Metanephros (tissue), 1 donor: ENCODE results near the gene NEUROD4. TPM values are rescaled to one million over a fixed set of nuclear protein-coding genes. Genes with fewer than 3 reads are reported as not detected.

ENCODE experiments used
- total RNA-seq: library from RNA; depleted of rRNA; stranded (reverse); fragments of >200 nt; gene quantifications from one replicate; pipeline ENCODE4 v1.2.3, GENCODE V29; 2014

NEUROD4 gene, protein sequence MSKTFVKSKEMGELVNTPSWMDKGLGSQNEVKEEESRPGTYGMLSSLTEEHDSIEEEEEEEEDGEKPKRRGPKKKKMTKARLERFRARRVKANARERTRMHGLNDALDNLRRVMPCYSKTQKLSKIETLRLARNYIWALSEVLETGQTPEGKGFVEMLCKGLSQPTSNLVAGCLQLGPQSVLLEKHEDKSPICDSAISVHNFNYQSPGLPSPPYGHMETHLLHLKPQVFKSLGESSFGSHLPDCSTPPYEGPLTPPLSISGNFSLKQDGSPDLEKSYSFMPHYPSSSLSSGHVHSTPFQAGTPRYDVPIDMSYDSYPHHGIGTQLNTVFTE
- total RNA-seq, result not detected

DNA sequence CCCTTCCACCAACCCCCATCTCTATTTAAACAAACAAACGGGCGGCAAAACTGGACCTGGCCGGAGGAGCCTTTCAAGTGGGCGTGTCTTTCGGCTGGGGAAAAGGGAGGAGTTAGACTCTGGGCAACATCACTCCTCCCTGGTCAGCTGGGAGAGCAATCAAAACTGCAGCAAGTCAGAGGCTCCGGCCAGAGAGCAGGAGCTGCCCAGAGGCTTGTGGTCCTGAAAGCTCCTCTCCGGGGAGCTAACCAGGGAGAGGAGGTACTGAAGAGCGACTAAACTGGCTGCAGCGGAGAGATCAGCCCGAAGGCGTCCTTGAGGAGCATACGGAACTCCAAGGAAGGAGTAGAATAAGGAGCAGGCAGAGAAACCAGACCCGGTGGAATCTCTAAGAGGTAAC is at the start of gene NEUROD4:
NEUROD4 (plus strand) TSS at position 191 of the 400 bp plus-strand sequence. CDS start 6,466 bp downstream, outside the sequence.

DNA sequence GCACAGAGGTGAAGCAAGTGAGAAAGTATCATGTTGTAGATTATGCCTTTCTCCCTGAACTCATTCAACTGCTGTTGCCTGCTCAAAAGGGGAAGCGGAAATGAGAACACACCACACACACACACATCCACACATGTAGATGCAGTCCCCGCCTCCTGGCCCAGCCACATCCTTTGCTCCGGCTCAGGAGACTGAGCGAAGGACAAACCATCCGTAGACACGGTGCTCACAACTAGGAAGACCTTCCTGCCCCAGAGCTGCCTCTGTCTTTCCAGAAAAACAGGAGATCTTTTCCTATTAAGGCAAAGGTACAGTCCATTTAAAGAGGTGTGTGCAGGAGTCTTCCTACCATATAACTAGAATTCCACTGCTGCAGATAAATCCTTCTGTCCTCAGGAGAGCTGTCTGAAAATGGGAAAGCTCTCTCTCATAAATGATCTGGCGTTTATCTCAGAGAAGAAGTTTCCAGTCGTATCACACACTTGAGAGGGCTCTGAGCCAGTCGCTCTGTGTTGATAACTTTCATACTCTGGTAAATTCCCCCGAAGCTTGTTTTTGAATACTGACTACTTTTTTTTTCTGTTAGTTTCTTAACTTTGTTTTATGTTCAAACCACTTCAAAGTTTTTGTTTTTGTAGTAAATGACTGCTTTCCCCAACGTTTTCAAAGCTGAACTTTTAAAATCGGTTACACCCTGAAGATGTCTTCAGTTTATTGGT is 35.0 kb upstream of the NEUROD4 start, which contains the start of gene TESPA1:
TESPA1 (minus strand) TSS at position 105 of the 719 bp plus-strand sequence. CDS start 10,200 bp downstream, outside the sequence.

Other genes starting within 250 kb of the NEUROD4 start
- gene MUCL1, start 165.5 kb upstream of the NEUROD4 start, total RNA-seq, result not detected
- gene TESPA1, start 35.2 kb upstream of the NEUROD4 start, total RNA-seq, result 0.64 TPM
- gene OR9K2, start 106.4 kb downstream of the NEUROD4 start, total RNA-seq, result not detected
- not detected for gene OR10A7, start 201.1 kb downstream of the NEUROD4 start, total RNA-seq
- not detected for gene OR6C74, start 224.6 kb downstream of the NEUROD4 start, total RNA-seq